Endothelial cell of umbilical vein (primary cell): ENCODE measurements around the gene CD93.

Experiments
- EZH2 ChIP-seq: IDR thresholded peaks from 2 replicates; pipeline ENCODE4 v1.6.1; 2012; ENCODE audit warnings: borderline replicate concordance, low read depth, mild to moderate bottlenecking, moderate library complexity, low read length, inconsistent platforms; ENCODE audit not compliant: severe bottlenecking
- TF ChIP-seq, protein P1 (sequence below), 2 donors: IDR thresholded peaks; 1 replicate in 1 of 2; 2 replicates in 1 of 2; pipeline ENCODE4 v1.5.1; 2011; ENCODE audit warnings: low read length in 2 of 2, mild to moderate bottlenecking in 2 of 2, moderate library complexity in 2 of 2, control low read depth in 1 of 2, inconsistent platforms in 1 of 2, low read depth in 1 of 2; ENCODE audit not compliant: insufficient read depth in 1 of 2; ENCODE audit errors: extremely low read depth in 1 of 2

DNA sequence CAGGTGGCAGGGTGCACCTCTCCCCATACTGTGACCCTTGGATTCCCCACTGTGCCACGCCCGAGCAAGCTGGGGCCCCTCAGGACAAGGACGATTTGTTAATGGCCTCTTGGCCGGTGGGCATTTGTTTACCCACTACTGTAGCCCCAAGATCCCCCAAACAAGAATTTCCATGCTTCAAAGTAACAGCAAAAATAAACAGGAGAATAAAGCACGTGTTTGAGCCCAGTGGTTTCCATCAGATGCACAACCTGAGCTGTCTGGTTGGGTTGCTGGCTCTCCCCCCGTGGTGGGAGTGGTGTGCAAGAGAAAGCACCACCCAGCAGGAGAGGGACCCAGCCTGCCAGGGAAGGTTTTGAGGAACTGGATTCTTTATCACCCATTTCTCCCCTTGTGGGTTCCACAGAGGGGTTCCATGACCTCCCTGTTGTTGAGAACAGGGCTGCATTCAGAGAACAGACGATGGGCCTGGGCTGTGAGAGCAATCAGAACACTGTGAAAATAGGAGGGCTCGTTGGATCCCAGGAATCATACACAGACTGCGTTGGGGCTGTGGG lies 4.8 kb downstream of the CD93 start:
- no peak for TF ChIP-seq EZH2
- TF ChIP-seq, protein P1, sequence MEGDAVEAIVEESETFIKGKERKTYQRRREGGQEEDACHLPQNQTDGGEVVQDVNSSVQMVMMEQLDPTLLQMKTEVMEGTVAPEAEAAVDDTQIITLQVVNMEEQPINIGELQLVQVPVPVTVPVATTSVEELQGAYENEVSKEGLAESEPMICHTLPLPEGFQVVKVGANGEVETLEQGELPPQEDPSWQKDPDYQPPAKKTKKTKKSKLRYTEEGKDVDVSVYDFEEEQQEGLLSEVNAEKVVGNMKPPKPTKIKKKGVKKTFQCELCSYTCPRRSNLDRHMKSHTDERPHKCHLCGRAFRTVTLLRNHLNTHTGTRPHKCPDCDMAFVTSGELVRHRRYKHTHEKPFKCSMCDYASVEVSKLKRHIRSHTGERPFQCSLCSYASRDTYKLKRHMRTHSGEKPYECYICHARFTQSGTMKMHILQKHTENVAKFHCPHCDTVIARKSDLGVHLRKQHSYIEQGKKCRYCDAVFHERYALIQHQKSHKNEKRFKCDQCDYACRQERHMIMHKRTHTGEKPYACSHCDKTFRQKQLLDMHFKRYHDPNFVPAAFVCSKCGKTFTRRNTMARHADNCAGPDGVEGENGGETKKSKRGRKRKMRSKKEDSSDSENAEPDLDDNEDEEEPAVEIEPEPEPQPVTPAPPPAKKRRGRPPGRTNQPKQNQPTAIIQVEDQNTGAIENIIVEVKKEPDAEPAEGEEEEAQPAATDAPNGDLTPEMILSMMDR (IDR thresholded peaks at IDR 0.05; ENCODE audit: extremely low read depth in 1 of 2, insufficient read depth in 1 of 2, low read depth in 1 of 2, low read length in 2 of 2) = no peak
